Loucy (cell line): ENCODE data around the gene UBE2D2.
"Not testable (repeated sequence)": the region's sequence is repeated elsewhere in the genome, so short reads cannot be mapped to it uniquely, and the experiment has no call there.

Experiments
- H2AFZ ChIP-seq: fragments of 200-600 bp; sonication (generic); 2 replicates; pipeline ENCODE4 v1.6.0; 2016; ENCODE audit warnings: antibody characterized with exemption, mild to moderate bottlenecking, low read length, moderate library complexity
- H3F3A ChIP-seq: fragments of 200-600 bp; 2 replicates; pipeline ENCODE4 v1.6.0; 2016; ENCODE audit warnings: antibody characterized with exemption, low read depth, mild to moderate bottlenecking
- H3K27me3 ChIP-seq: fragments of 200-600 bp; sonication (generic); 2 replicates; pipeline ENCODE4 v1.6.1; 2014; ENCODE audit warnings: low read length, mild to moderate bottlenecking; ENCODE audit not compliant: insufficient read depth, poor library complexity, severe bottlenecking
- H3K36me3 ChIP-seq: fragments of 200-600 bp; sonication (generic); 2 replicates; pipeline ENCODE4 v1.6.1; 2016; ENCODE audit warnings: low read length; ENCODE audit not compliant: insufficient read depth
- H3K4me1 ChIP-seq: fragments of 200-600 bp; sonication (generic); 2 replicates; pipeline ENCODE4 v1.5.1; 2014; ENCODE audit warnings: low read length, mild to moderate bottlenecking; ENCODE audit not compliant: insufficient read depth, poor library complexity, severe bottlenecking
- H3K4me2 ChIP-seq: fragments of 200-600 bp; sonication (generic); 2 replicates; pipeline ENCODE4 v1.6.0; 2014; ENCODE audit warnings: antibody characterized with exemption, low read length, low read depth, mild to moderate bottlenecking; ENCODE audit not compliant: poor library complexity, severe bottlenecking
- H3K4me3 ChIP-seq: fragments of 200-600 bp; sonication (generic); 2 replicates; pipeline ENCODE4 v1.5.1; 2014; ENCODE audit warnings: low read length, mild to moderate bottlenecking, mixed read lengths; ENCODE audit not compliant: poor library complexity, severe bottlenecking
- H3K79me2 ChIP-seq: fragments of 200-600 bp; sonication (generic); 2 replicates; pipeline ENCODE4 v1.6.1; 2014; ENCODE audit warnings: low read length; ENCODE audit not compliant: insufficient read depth
- H3K9ac ChIP-seq: fragments of 200-600 bp; sonication (generic); 2 replicates; pipeline ENCODE4 v1.6.0; 2014; ENCODE audit warnings: mild to moderate bottlenecking, low read depth, low read length, moderate library complexity; ENCODE audit not compliant: poor library complexity, severe bottlenecking
- H3K9me2 ChIP-seq: fragments of 200-600 bp; sonication (generic); replicated peaks from 2 replicates; pipeline ENCODE4 v1.6.1; 2016; ENCODE audit warnings: low read depth, low read length, mixed read lengths
- H3K9me3 ChIP-seq: fragments of 200-600 bp; sonication (generic); 2 replicates; pipeline ENCODE4 v1.6.1; 2014; ENCODE audit warnings: mild to moderate bottlenecking, antibody characterized with exemption, low read length, low read depth; ENCODE audit not compliant: insufficient read depth
- H4K20me1 ChIP-seq: fragments of 200-600 bp; sonication (generic); 2 replicates; pipeline ENCODE4 v1.6.0; 2014; ENCODE audit warnings: antibody characterized with exemption, low read length, mild to moderate bottlenecking; ENCODE audit not compliant: insufficient read depth, poor library complexity, severe bottlenecking
- EZH2phosphoT487 ChIP-seq: fragments of 200-600 bp; IDR thresholded peaks from 2 replicates; pipeline ENCODE4 v1.6.1; 2018; ENCODE audit warnings: antibody characterized with exemption, mild to moderate bottlenecking, moderate library complexity, borderline replicate concordance
- TF ChIP-seq, protein P1 (sequence below): fragments of 200-600 bp; sonication (generic); conservative IDR thresholded peaks from 2 replicates; pipeline ENCODE4 v1.5.1; 2014; ENCODE audit warnings: mild to moderate bottlenecking, antibody characterized with exemption, low read length

UBE2D2 gene

GRCh38 chr5:139560752-139561654 lies at the start of gene UBE2D2:
Gene UBE2D2, plus strand, starts transcription at chr5:139561339. Its CDS starts 453 bp downstream, at chr5:139561792.
- Histone ChIP-seq H3K79me2 (peaks cover 55% of the 10 kb centered on the region), H3K9ac (peak within 1 kb of the TSS; percentile 96), H2AFZ (peak within 1 kb of the TSS; percentile 100), H3F3A (peaks cover 11% of the 10 kb centered on the region), H3K4me2 (peak within 1 kb of the TSS; percentile 97), H3K4me3 (peak within 1 kb of the TSS; percentile 83), H3K27me3 (peaks cover 8% of the 10 kb centered on the region), H3K9me3 (no peaks in the 10 kb centered on the region), H3K36me3 (no peaks in the 10 kb centered on the region), H3K4me1 (peaks cover 43% of the 10 kb centered on the region), H3K9me2 (no peaks in the 10 kb centered on the region), H4K20me1 (peaks cover 43% of the 10 kb centered on the region)
- TF ChIP-seq, protein P1, sequence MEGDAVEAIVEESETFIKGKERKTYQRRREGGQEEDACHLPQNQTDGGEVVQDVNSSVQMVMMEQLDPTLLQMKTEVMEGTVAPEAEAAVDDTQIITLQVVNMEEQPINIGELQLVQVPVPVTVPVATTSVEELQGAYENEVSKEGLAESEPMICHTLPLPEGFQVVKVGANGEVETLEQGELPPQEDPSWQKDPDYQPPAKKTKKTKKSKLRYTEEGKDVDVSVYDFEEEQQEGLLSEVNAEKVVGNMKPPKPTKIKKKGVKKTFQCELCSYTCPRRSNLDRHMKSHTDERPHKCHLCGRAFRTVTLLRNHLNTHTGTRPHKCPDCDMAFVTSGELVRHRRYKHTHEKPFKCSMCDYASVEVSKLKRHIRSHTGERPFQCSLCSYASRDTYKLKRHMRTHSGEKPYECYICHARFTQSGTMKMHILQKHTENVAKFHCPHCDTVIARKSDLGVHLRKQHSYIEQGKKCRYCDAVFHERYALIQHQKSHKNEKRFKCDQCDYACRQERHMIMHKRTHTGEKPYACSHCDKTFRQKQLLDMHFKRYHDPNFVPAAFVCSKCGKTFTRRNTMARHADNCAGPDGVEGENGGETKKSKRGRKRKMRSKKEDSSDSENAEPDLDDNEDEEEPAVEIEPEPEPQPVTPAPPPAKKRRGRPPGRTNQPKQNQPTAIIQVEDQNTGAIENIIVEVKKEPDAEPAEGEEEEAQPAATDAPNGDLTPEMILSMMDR: no peak
- no peak for TF ChIP-seq EZH2phosphoT487

DNA sequence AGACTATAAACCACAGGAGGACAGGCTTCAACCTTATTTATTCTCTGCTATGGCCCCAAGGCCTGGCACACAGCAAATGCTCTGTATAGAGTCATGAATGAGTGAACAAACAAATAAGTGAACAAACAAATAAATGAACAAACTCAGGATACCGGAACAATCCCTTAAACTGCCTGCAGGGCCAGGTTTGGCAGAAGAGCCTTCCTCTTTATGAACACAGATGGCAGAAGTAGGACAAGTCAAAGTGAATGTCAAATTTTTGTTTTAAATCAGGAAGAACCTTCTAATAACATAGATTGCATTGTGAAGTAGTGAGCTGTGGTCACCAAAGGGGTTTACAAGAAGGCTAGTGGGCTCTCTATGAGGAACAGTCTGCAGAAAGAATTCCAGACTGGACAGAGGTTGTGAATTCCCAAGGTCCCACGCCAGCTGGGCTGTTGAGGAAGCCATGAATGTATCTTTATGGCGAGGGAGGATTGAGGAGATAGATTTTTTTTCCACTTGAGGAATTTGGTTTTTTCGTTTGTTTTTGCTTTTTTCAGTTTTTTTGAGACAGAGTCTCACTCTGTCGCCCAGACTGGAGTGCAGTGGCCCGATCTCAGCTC lies 48.3 kb upstream of the UBE2D2 start:
- Histone ChIP-seq H2AFZ (no peak overlapping the region), H3K9ac (peak overlapping the region; percentile 21), H3F3A (0 out of 2 replicates have a peak, but pooled peaks cover 3% of the 10 kb centered on the region), H3K9me2 (no peaks in the 10 kb centered on the region), H3K4me1 (peaks cover 24% of the 10 kb centered on the region), H4K20me1 (no peaks in the 10 kb centered on the region), H3K4me3 (no peak overlapping the region), H3K9me3 (no peaks in the 10 kb centered on the region), H3K27me3 (no peaks in the 10 kb centered on the region), H3K4me2 (peak overlapping the region; percentile 56), H3K36me3 (no peaks in the 10 kb centered on the region), H3K79me2 (no peaks in the 10 kb centered on the region)
- TF ChIP-seq EZH2phosphoT487: no peak
- TF ChIP-seq, protein P1: no peak

DNA sequence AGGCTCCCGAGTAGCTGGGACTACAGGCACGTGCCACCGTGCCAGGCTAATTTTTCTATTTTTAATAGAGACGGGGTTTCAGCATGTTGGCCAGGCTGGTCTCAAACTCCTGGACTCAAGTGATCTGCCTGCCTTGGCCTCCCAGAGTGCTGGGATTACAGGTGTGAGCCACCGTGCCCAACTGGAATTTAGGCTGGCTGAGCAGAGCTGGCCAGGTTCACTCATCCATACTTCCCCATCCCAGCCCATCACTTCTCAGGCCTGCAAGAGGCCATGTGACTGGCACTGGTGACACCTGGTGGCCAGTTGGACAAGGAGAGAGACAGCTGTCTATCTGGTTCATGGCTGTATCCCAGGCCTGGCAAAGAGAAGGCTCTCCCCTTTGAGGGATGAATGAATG lies 47.7 kb upstream of the UBE2D2 start:
- not testable (repeated sequence) for H4K20me1 ChIP-seq, H3K36me3 ChIP-seq, H3F3A ChIP-seq, H2AFZ ChIP-seq, H3K27me3 ChIP-seq, H3K9me3 ChIP-seq, H3K9me2 ChIP-seq, H3K79me2 ChIP-seq, H3K4me2 ChIP-seq, H3K4me3 ChIP-seq
- TF ChIP-seq, protein P1: peak; percentile 84
- peak overlapping the region; percentile 21 for H3K9ac ChIP-seq
- H3K4me1 ChIP-seq: peaks cover 27% of the 10 kb centered on the region
